H1 (cell line): ENCODE data around the gene DTWD2. TPM values are rescaled to one million over a fixed set of nuclear protein-coding genes. Genes with fewer than 3 reads are reported as not detected.

Source experiments
- CTCF ChIA-PET: fragments of 300-600 bp; sonication (Branson Sonifier 250); formaldehyde crosslinking; loops from one replicate; lab custom pipeline; 2021; ENCODE audit not compliant: partially characterized antibody; lab: Charles Lee
- POLR2A ChIA-PET: fragments of 300-600 bp; sonication (Branson Sonifier 250); formaldehyde crosslinking; loops from one replicate; lab custom pipeline; 2021; ENCODE audit warnings: inconsistent platforms; ENCODE audit not compliant: partially characterized antibody; lab: Charles Lee
- DNase-seq, 2 experiments: peaks; one replicate each; pipeline versions ENCODE4 v3.0.0 to v3.0.0-alpha.2; 2010 to 2022; ENCODE audit warnings: low spot score in 2 of 2, low read depth in 1 of 2, mixed read lengths in 1 of 2
- FAIRE-seq: peaks from 2 replicates; lab custom pipeline; 2011; peaks lifted over from hg19 to GRCh38; lab: Jason Lieb, UNC
- H2AFZ ChIP-seq: 2 replicates; pipeline ENCODE4 v1.8.1; 2012; ENCODE audit warnings: low read length, inconsistent platforms
- H2AK5ac ChIP-seq: 2 replicates; pipeline ENCODE4 v1.6.1; 2013; ENCODE audit warnings: low read depth, low read length
- H2BK120ac ChIP-seq: replicated peaks from 2 replicates; pipeline ENCODE3; 2013; ENCODE audit warnings: low read depth, low read length, inconsistent platforms
- H2BK12ac ChIP-seq: 2 replicates; pipeline ENCODE4 v1.6.1; 2013; ENCODE audit warnings: low read depth, low read length
- H2BK15ac ChIP-seq: 2 replicates; pipeline ENCODE4 v1.6.1; 2013; ENCODE audit warnings: low read length
- H2BK20ac ChIP-seq: 2 replicates; pipeline ENCODE4 v1.6.1; 2013; ENCODE audit warnings: low read length
- H2BK5ac ChIP-seq: 2 replicates; pipeline ENCODE4 v1.6.1; 2013; ENCODE audit warnings: low read depth, low read length
- H3K14ac ChIP-seq: 2 replicates; pipeline ENCODE4 v1.6.1; 2013; ENCODE audit warnings: inconsistent platforms; ENCODE audit not compliant: insufficient read length
- H3K18ac ChIP-seq: 2 replicates; pipeline ENCODE4 v1.6.1; 2013; ENCODE audit warnings: low read length; ENCODE audit errors: extremely low read depth
- H3K23ac ChIP-seq: 2 replicates; pipeline ENCODE4 v1.6.1; 2013; ENCODE audit warnings: inconsistent platforms; ENCODE audit not compliant: insufficient read length
- H3K23me2 ChIP-seq: 2 replicates; pipeline ENCODE4 v1.6.1; 2013; ENCODE audit warnings: low read depth, low read length
- H3K27ac ChIP-seq: 2 replicates; pipeline ENCODE4 v1.6.1; 2011; ENCODE audit warnings: low read depth, low read length, inconsistent platforms
- H3K27me3 ChIP-seq, 4 experiments: replicated peaks in 1 of 4; 1 replicate in 1 of 4; 2 replicates in 3 of 4; pipeline versions ENCODE4 v1.6.1 to v1.8.1; 2011 to 2013; ENCODE audit warnings: low read length in 3 of 4, mild to moderate bottlenecking in 3 of 4, inconsistent platforms in 2 of 4, mixed read lengths in 2 of 4, moderate library complexity in 1 of 4; ENCODE audit not compliant: control insufficient read depth in 3 of 4, insufficient read depth in 3 of 4; ENCODE audit errors: extremely low read depth in 1 of 4
- H3K36me3 ChIP-seq, 4 experiments: 2 replicates each; pipeline versions ENCODE4 v1.6.1 to v1.8.1; 2011 to 2013; ENCODE audit warnings: mild to moderate bottlenecking in 4 of 4, low read length in 3 of 4, moderate library complexity in 2 of 4, control low read depth in 1 of 4, inconsistent platforms in 1 of 4; ENCODE audit not compliant: insufficient read depth in 4 of 4, control insufficient read depth in 2 of 4
- H3K4ac ChIP-seq: replicated peaks from 2 replicates; pipeline ENCODE3; 2013; ENCODE audit warnings: low read length, low read depth, mixed read lengths, inconsistent platforms; ENCODE audit not compliant: insufficient read length
- H3K4me1 ChIP-seq, 4 experiments: replicated peaks in 1 of 4; 1 replicate in 1 of 4; 2 replicates in 3 of 4; pipeline versions ENCODE4 v1.6.1 to v1.8.1; 2011 to 2013; ENCODE audit warnings: low read length in 3 of 4, inconsistent platforms in 2 of 4, mixed read lengths in 1 of 4; ENCODE audit not compliant: insufficient read depth in 4 of 4, control insufficient read depth in 3 of 4
- H3K4me2 ChIP-seq, 2 experiments: 2 replicates each; pipeline versions ENCODE4 v1.6.1 to v1.8.1; 2011 to 2013; ENCODE audit warnings: low read depth in 2 of 2, low read length in 2 of 2, control low read depth in 1 of 2, inconsistent platforms in 1 of 2, mild to moderate bottlenecking in 1 of 2; ENCODE audit not compliant: insufficient read depth in 1 of 2
- H3K4me3 ChIP-seq, 4 experiments: fragments of 200-600, 300-600 bp in 1 of 4; sonication (generic), shearing (Covaris generic), sonication (Bioruptor Twin) in 1 of 4; 2 replicates each; pipeline versions ENCODE4 v1.5.1 to v1.8.1; 2011 to 2016; ENCODE audit warnings: low read length in 4 of 4, low read depth in 3 of 4, control low read depth in 2 of 4, inconsistent platforms in 2 of 4, mild to moderate bottlenecking in 2 of 4, mixed read lengths in 1 of 4, moderate library complexity in 1 of 4; ENCODE audit not compliant: insufficient read depth in 2 of 4; ENCODE audit errors: extremely low read depth in 1 of 4
- H3K56ac ChIP-seq: replicated peaks from 2 replicates; pipeline ENCODE3; 2013; ENCODE audit warnings: low read depth, mild to moderate bottlenecking, mixed read lengths, low read length, inconsistent platforms; ENCODE audit not compliant: insufficient read length
- H3K79me1 ChIP-seq: 2 replicates; pipeline ENCODE4 v1.6.1; 2013; ENCODE audit warnings: low read depth, low read length, control low read depth
- H3K79me2 ChIP-seq, 2 experiments: 2 replicates each; pipeline versions ENCODE4 v1.6.1 to v1.8.1; 2012 to 2013; ENCODE audit warnings: low read length in 2 of 2, mild to moderate bottlenecking in 2 of 2, inconsistent platforms in 1 of 2; ENCODE audit not compliant: insufficient read depth in 2 of 2, control insufficient read depth in 1 of 2
- H3K9ac ChIP-seq, 4 experiments: replicated peaks in 1 of 4; 1 replicate in 1 of 4; 2 replicates in 3 of 4; pipeline versions ENCODE4 v1.6.1 to v1.8.1; 2011 to 2013; ENCODE audit warnings: low read depth in 3 of 4, low read length in 3 of 4, control low read depth in 2 of 4, mild to moderate bottlenecking in 2 of 4, moderate library complexity in 2 of 4, inconsistent platforms in 1 of 4; ENCODE audit errors: extremely low read depth in 1 of 4
- H3K9me3 ChIP-seq, 2 experiments: 2 replicates each; pipeline versions ENCODE4 v1.6.1 to v1.8.1; 2012 to 2013; ENCODE audit warnings: mild to moderate bottlenecking in 2 of 2, moderate library complexity in 2 of 2, control low read depth in 1 of 2, inconsistent platforms in 1 of 2, low read depth in 1 of 2, low read length in 1 of 2, mixed read lengths in 1 of 2; ENCODE audit not compliant: insufficient read depth in 2 of 2
- H4K20me1 ChIP-seq, 2 experiments: replicated peaks in 1 of 2; 2 replicates each; pipeline versions ENCODE3 to v1.8.1; 2011 to 2013; ENCODE audit warnings: inconsistent platforms in 2 of 2, low read length in 2 of 2, mild to moderate bottlenecking in 1 of 2; ENCODE audit not compliant: insufficient read depth in 2 of 2, control insufficient read depth in 1 of 2
- H4K5ac ChIP-seq: 2 replicates; pipeline ENCODE4 v1.6.1; 2013; ENCODE audit warnings: low read length, low read depth, mixed read lengths, inconsistent platforms; ENCODE audit not compliant: insufficient read length
- H4K8ac ChIP-seq: 2 replicates; pipeline ENCODE4 v1.8.0; 2013; ENCODE audit warnings: mild to moderate bottlenecking, moderate library complexity, low read length, inconsistent platforms; ENCODE audit not compliant: insufficient read depth; ENCODE audit errors: extremely low read depth
- H4K91ac ChIP-seq: replicated peaks from 2 replicates; pipeline ENCODE3; 2013; ENCODE audit warnings: low read length, mixed read lengths, inconsistent platforms; ENCODE audit not compliant: insufficient read length
- BACH1 ChIP-seq: IDR thresholded peaks from 2 replicates; pipeline ENCODE4 v1.6.1; 2012; ENCODE audit warnings: low read length, improper control_type of control experiment
- EP300 ChIP-seq, 2 experiments: IDR thresholded peaks; 1 replicate in 1 of 2; 2 replicates in 1 of 2; pipeline ENCODE4 v1.6.1; 2011 to 2012; ENCODE audit warnings: low read depth in 2 of 2, low read length in 2 of 2, mild to moderate bottlenecking in 2 of 2, borderline replicate concordance in 1 of 2, inconsistent platforms in 1 of 2, moderate library complexity in 1 of 2
- POU5F1 ChIP-seq: IDR thresholded peaks from 2 replicates; pipeline ENCODE4 v1.6.1; 2011; ENCODE audit warnings: low read depth, mild to moderate bottlenecking, low read length, moderate library complexity
- RBBP5 ChIP-seq: IDR thresholded peaks from 2 replicates; pipeline ENCODE4 v1.7.1; 2012; ENCODE audit warnings: low read depth, mild to moderate bottlenecking, inconsistent platforms, low read length, moderate library complexity, borderline replicate concordance
- SIN3A ChIP-seq, 2 experiments: IDR thresholded peaks in 1 of 2; conservative IDR thresholded peaks in 1 of 2; 2 replicates each; pipeline ENCODE4 v1.6.1; 2011 to 2012; ENCODE audit warnings: low read length in 2 of 2, improper control_type of control experiment in 1 of 2, low read depth in 1 of 2, mild to moderate bottlenecking in 1 of 2
- TAF7 ChIP-seq: optimal IDR thresholded peaks from 2 replicates; pipeline ENCODE3; 2011; ENCODE audit warnings: low read depth, mild to moderate bottlenecking, inconsistent platforms, low read length, moderate library complexity, borderline replicate concordance
- WGBS, 2 experiments: shearing (Covaris generic) in 1 of 2; methylation state at CpG; one replicate each; pipeline versions ENCODE4 v1.1.6 to v1.1.7; 2013 to 2015; ENCODE audit warnings: low lambda C conversion rate in 2 of 2, mixed read lengths in 2 of 2, inconsistent platforms in 1 of 2, low coverage in 1 of 2, missing lambda C conversion rate in 1 of 2; ENCODE audit not compliant: insufficient replicate concordance in 2 of 2, insufficient coverage in 1 of 2, insufficient read length in 1 of 2; ENCODE audit errors: extremely low coverage in 1 of 2, missing lambda C conversion rate in 1 of 2; 5-methylcytosine and 5-hydroxymethylcytosine counted together
- polyA plus RNA-seq, 7 experiments: library from polyadenylated mRNA; depleted of rRNA in 3 of 7; stranded (reverse) in 5 of 7; unstranded in 2 of 7; fragments of >200 nt in 5 of 7; fragments of 200-250 nt in 2 of 7; gene quantifications; 1 replicate in 5 of 7; 2 replicates in 1 of 7; 4 replicates in 1 of 7; pipeline versions ENCODE4 v1.2.1 to v1.2.3, GENCODE V29; 2011 to 2013; ENCODE audit warnings: missing spikeins in 2 of 7, mixed read lengths in 2 of 7
- total RNA-seq: library from RNA; stranded (reverse); fragmentation: NEBNext Ultra II Directional; extraction: Animal tissue kit (Norgen Biotek cat#: 25700); gene quantifications from 2 replicates; pipeline ENCODE4 v1.2.1, GENCODE V29; 2021
- TF ChIP-seq, protein P1 (sequence below), 3 experiments: IDR thresholded peaks; 1 replicate in 2 of 3; 2 replicates in 1 of 3; pipeline versions ENCODE4 v1.5.1 to v1.6.1; 2011; ENCODE audit warnings: low read length in 3 of 3, mild to moderate bottlenecking in 3 of 3, inconsistent platforms in 2 of 3, low read depth in 1 of 3, moderate library complexity in 1 of 3; ENCODE audit not compliant: insufficient read depth in 1 of 3; ENCODE audit errors: control extremely low read depth in 1 of 3

DTWD2 gene
- total and polyA plus RNA-seq, 2 of the 8 experiments (the other 6 are each of a cell fraction or from before 2014, with no cell fraction given) = 4.3 to 17.1 TPM

DNA sequence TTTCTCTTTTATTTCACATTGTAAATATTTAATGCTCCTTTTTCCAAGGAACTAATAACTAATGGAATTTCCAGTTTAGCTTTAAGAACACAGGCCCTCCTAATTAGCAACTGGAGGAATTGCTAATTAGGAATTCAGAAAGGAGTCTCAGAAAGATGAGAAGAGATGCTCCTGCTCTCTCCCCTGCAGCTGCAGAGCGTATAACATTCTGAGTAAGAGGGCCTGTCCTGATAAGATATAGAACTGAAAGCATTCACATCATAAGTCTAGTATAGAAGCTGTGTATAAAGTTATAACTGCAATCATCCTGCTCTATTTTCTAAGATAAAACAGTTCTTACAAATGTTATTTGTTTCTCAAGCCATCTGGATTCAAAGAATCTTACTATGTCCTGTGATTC is 83.2 kb downstream of the DTWD2 start:
- no peak for FAIRE-seq
- H2BK5ac ChIP-seq = no peak overlapping the region
- no peak overlapping the region for H4K5ac ChIP-seq
- TF ChIP-seq POU5F1 = no peak
- TF ChIP-seq EP300 (IDR thresholded peaks at IDR 0.05; ENCODE audit: borderline replicate concordance in 1 of 2, low read depth in 2 of 2, low read length in 2 of 2) = no peak
- TF ChIP-seq RBBP5 = no peak
- TF ChIP-seq, protein P1, sequence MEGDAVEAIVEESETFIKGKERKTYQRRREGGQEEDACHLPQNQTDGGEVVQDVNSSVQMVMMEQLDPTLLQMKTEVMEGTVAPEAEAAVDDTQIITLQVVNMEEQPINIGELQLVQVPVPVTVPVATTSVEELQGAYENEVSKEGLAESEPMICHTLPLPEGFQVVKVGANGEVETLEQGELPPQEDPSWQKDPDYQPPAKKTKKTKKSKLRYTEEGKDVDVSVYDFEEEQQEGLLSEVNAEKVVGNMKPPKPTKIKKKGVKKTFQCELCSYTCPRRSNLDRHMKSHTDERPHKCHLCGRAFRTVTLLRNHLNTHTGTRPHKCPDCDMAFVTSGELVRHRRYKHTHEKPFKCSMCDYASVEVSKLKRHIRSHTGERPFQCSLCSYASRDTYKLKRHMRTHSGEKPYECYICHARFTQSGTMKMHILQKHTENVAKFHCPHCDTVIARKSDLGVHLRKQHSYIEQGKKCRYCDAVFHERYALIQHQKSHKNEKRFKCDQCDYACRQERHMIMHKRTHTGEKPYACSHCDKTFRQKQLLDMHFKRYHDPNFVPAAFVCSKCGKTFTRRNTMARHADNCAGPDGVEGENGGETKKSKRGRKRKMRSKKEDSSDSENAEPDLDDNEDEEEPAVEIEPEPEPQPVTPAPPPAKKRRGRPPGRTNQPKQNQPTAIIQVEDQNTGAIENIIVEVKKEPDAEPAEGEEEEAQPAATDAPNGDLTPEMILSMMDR (IDR thresholded peaks at IDR 0.05; ENCODE audit: control extremely low read depth in 1 of 3, insufficient read depth in 1 of 3, low read depth in 1 of 3, low read length in 3 of 3) = no peak
- TF ChIP-seq TAF7 = no peak
- TF ChIP-seq BACH1 = no peak
- no peak for TF ChIP-seq SIN3A (conservative IDR thresholded peaks at IDR 0.05 in 1 of 2, IDR thresholded peaks at IDR 0.05 in 1 of 2; ENCODE audit: low read depth in 1 of 2, low read length in 2 of 2)
- H2BK15ac ChIP-seq = no peak overlapping the region
- H3K4me3 ChIP-seq = no peak overlapping the region
- no peaks in the 10 kb centered on the region for H3K27me3 ChIP-seq
- H2AK5ac ChIP-seq = no peak overlapping the region
- H3K18ac ChIP-seq = no peak overlapping the region
- H3K4ac ChIP-seq = no peak overlapping the region
- no peaks in the 10 kb centered on the region for H3K4me1 ChIP-seq
- no peaks in the 10 kb centered on the region for H3K23me2 ChIP-seq
- no peak overlapping the region for H3K4me2 ChIP-seq
- H2BK120ac ChIP-seq = no peak overlapping the region
- no peak overlapping the region for H3K23ac ChIP-seq
- H4K20me1 ChIP-seq = no peaks in the 10 kb centered on the region
- H4K91ac ChIP-seq = no peak overlapping the region
- ChIA-PET CTCF (no interaction called here), POLR2A (no interaction called here)
- H3K14ac ChIP-seq = no peak overlapping the region
- no peak for DNase-seq
- H4K8ac ChIP-seq = no peak overlapping the region
- H2AFZ ChIP-seq = no peak overlapping the region
- whole genome bisulfite sequencing, 2 experiments = 52% methylated on average over 1 of the region's 1 CpG; no CpG with 5 or more reads in 1 of the 2 experiments
- no peak overlapping the region for H3K9ac ChIP-seq
- H3K36me3 ChIP-seq = no peaks in the 10 kb centered on the region
- H3K27ac ChIP-seq = no peak overlapping the region
- H3K79me1 ChIP-seq = no peaks in the 10 kb centered on the region
- H2BK12ac ChIP-seq = no peak overlapping the region
- no peak overlapping the region for H3K56ac ChIP-seq
- no peak overlapping the region for H2BK20ac ChIP-seq
- no peaks in the 10 kb centered on the region for H3K79me2 ChIP-seq
- H3K9me3 ChIP-seq = no peaks in the 10 kb centered on the region
